Measurements from ENCODE around the gene ATG9B. TPM values are rescaled to one million over a fixed set of nuclear protein-coding genes. Genes with fewer than 3 reads are reported as not detected.
A peak's percentile ranks its signal among the peaks of the same experiment; 100 is the strongest.

The ATG9B gene
- total RNA-seq, 4 donors from 2014 or later: 0.27 to 0.28 TPM; not detected in 2

- Histone ChIP-seq H3K4me1 (peaks cover 0 to 11% (median 4%) of the 10 kb centered on the region in 4 donors), H3K9me3 (peaks cover 0 to 10% (median 3%) of the 10 kb centered on the region in 4 donors), H3K4me3 (no peak overlapping the region), H3K36me3 (no peaks in the 10 kb centered on the region), H3K27ac (no peak overlapping the region), H3K27me3 (no peaks in the 10 kb centered on the region)
- no peak for DNase-seq
- TF ChIP-seq, protein P1, sequence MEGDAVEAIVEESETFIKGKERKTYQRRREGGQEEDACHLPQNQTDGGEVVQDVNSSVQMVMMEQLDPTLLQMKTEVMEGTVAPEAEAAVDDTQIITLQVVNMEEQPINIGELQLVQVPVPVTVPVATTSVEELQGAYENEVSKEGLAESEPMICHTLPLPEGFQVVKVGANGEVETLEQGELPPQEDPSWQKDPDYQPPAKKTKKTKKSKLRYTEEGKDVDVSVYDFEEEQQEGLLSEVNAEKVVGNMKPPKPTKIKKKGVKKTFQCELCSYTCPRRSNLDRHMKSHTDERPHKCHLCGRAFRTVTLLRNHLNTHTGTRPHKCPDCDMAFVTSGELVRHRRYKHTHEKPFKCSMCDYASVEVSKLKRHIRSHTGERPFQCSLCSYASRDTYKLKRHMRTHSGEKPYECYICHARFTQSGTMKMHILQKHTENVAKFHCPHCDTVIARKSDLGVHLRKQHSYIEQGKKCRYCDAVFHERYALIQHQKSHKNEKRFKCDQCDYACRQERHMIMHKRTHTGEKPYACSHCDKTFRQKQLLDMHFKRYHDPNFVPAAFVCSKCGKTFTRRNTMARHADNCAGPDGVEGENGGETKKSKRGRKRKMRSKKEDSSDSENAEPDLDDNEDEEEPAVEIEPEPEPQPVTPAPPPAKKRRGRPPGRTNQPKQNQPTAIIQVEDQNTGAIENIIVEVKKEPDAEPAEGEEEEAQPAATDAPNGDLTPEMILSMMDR (IDR thresholded peaks at IDR 0.05): no peak
- TF ChIP-seq POLR2A (IDR thresholded peaks at IDR 0.05): no peak
Measured at GRCh38 chr7:150986556-150986955, 37.7 kb downstream of the ATG9B start.

GRCh38 chr7:150986099-150986512, 38.2 kb downstream of the ATG9B start:
- DNase-seq: peak; percentile 65 to 86 (median 77)

DNA sequence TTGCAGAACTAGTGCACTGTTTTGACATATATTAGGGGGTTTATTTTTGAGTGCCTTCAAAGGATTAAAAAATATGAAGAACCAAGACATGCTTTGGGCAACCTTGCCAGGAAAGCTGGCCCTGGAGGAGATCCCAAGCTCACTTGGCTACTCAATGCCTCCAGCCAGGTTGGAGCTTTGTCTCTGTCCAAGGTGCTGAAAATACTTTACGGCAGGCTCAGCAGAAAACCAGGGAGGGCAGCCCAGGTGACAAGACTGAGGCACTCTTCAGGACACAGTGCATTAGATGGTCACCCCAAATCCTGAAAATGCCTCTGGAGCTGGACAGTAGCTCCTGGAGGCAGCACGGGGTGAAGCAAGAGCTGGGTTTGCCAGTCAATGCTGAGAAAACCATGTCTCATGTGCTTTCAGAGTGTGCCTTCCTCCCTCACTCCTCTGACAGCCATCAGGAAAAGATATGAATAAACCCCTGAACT, 40.4 kb downstream of the ATG9B start:
- DNase-seq: peak in 1 of 3 donors; percentile 47
- no peak overlapping the region for H3K4me3 ChIP-seq
- H3K9me3 ChIP-seq: no peaks in the 10 kb centered on the region
- H3K27me3 ChIP-seq: no peaks in the 10 kb centered on the region
- H3K4me1 ChIP-seq: peaks cover 0 to 15% (median 7%) of the 10 kb centered on the region in 4 donors
- no peak overlapping the region for H3K27ac ChIP-seq
- H3K36me3 ChIP-seq: no peaks in the 10 kb centered on the region
- TF ChIP-seq, protein P1 (IDR thresholded peaks at IDR 0.05): no peak
- TF ChIP-seq POLR2A (IDR thresholded peaks at IDR 0.05): no peak

More at GRCh38 chr7:150986099-150986512, 38.2 kb downstream of the ATG9B start:
- Histone ChIP-seq H3K4me3 (no peak overlapping the region), H3K4me1 (peaks cover 0 to 11% (median 4%) of the 10 kb centered on the region in 4 donors), H3K27me3 (no peaks in the 10 kb centered on the region), H3K9me3 (peaks cover 0 to 10% (median 3%) of the 10 kb centered on the region in 4 donors), H3K36me3 (no peaks in the 10 kb centered on the region), H3K27ac (no peak overlapping the region)
- TF ChIP-seq, protein P1 (IDR thresholded peaks at IDR 0.05): peak in 5 of 6 experiments; percentile 28 to 76 (median 64)
- TF ChIP-seq POLR2A (IDR thresholded peaks at IDR 0.05): no peak

GRCh38 chr7:150982351-150982750, 41.9 kb downstream of the ATG9B start:
- H3K36me3 ChIP-seq: no peaks in the 10 kb centered on the region
- DNase-seq: no peak
- no peak overlapping the region for H3K27ac ChIP-seq
- peaks cover 0 to 22% (median 9%) of the 10 kb centered on the region in 4 donors for H3K4me1 ChIP-seq
- H3K27me3 ChIP-seq: peaks cover 0 to 4% of the 10 kb centered on the region in 2 donors
- H3K4me3 ChIP-seq: no peak overlapping the region
- no peak for TF ChIP-seq POLR2A (IDR thresholded peaks at IDR 0.05)
- H3K9me3 ChIP-seq: no peaks in the 10 kb centered on the region

DNA sequence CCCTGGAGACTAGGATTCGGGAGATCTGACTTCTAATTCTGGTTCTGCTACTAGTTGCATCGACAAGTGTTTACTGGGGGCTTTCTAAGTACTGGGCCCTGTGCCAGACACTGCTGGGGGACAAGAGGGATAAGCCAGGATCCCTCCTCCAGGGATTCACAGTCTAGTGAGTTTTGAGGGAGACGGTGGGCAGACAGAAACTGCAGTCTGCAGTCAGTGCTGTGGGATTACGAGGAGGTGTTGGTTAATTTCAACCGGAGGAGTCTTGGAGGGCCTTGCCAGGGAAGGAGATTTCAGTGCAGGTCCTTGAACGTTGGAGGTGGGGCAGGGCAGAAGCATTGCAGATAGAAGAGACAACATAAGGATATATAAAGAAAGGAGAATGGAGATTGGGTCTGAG, 42.6 kb downstream of the ATG9B start:
- no peak overlapping the region for H3K4me3 ChIP-seq
- no peaks in the 10 kb centered on the region for H3K36me3 ChIP-seq
- no peak overlapping the region for H3K27ac ChIP-seq
- TF ChIP-seq, protein P1 (IDR thresholded peaks at IDR 0.05): no peak
- H3K4me1 ChIP-seq: peaks cover 0 to 23% (median 11%) of the 10 kb centered on the region in 4 donors
- H3K9me3 ChIP-seq: no peaks in the 10 kb centered on the region
- H3K27me3 ChIP-seq: peaks cover 0 to 9% of the 10 kb centered on the region in 2 donors
- DNase-seq: no peak

GRCh38 chr7:150980663-150981062, 43.6 kb downstream of the ATG9B start:
- Histone ChIP-seq H3K4me3 (no peak overlapping the region), H3K27me3 (peaks cover 0 to 9% of the 10 kb centered on the region in 2 donors), H3K4me1 (peaks cover 0 to 25% (median 14%) of the 10 kb centered on the region in 4 donors), H3K9me3 (no peaks in the 10 kb centered on the region), H3K27ac (no peak overlapping the region), H3K36me3 (no peaks in the 10 kb centered on the region)
- TF ChIP-seq POLR2A (IDR thresholded peaks at IDR 0.05): no peak
- DNase-seq: no peak
